AG04450 (cell line): ENCODE measurements around the gene VWA5B2. TPM values are rescaled to one million over a fixed set of nuclear protein-coding genes. Genes with fewer than 3 reads are reported as not detected.

Source experiments
- CTCF ChIA-PET: fragments of 300-600, 350-600 bp; formaldehyde crosslinking; extraction: SDS; loops from one replicate; lab custom pipeline; 2022; ENCODE audit warnings: antibody characterized with exemption, inconsistent platforms; lab: Charles Lee
- POLR2A ChIA-PET: fragments of 350-600 bp; formaldehyde crosslinking; extraction: SDS; loops from one replicate; lab custom pipeline; 2021; ENCODE audit warnings: antibody characterized with exemption, inconsistent platforms; lab: Yijun Ruan, JAX
- DNase-seq: peaks from one replicate; pipeline ENCODE4 v3.0.0-alpha.2; 2011; ENCODE audit warnings: low read depth, low spot score
- H3K27ac ChIP-seq: one replicate; pipeline ENCODE4 v1.5.1; 2012; ENCODE audit warnings: low read depth, low read length, control low read depth
- H3K27me3 ChIP-seq: one replicate; pipeline ENCODE4 v1.6.0; 2012; ENCODE audit warnings: low read length; ENCODE audit not compliant: control insufficient read depth, insufficient read depth
- H3K4me3 ChIP-seq: 2 replicates; pipeline ENCODE4 v1.5.1; 2011; ENCODE audit warnings: mild to moderate bottlenecking, low read depth, low read length, control low read depth
- H3K9me3 ChIP-seq: 2 replicates; pipeline ENCODE4 v1.5.1; 2012; ENCODE audit warnings: low read length; ENCODE audit not compliant: control insufficient read depth, insufficient read depth
- polyA plus RNA-seq: library from polyadenylated mRNA; depleted of rRNA; stranded (reverse); fragments of >200 nt; gene quantifications from 2 replicates; pipeline ENCODE4 v1.2.3, GENCODE V29; 2011
- TF ChIP-seq, protein P1 (sequence below): IDR thresholded peaks from 2 replicates; pipeline ENCODE4 v1.5.1; 2011; ENCODE audit warnings: low read depth, low read length, control low read depth, inconsistent platforms

VWA5B2 gene
- polyA plus RNA-seq, 1 experiment: not detected

DNA sequence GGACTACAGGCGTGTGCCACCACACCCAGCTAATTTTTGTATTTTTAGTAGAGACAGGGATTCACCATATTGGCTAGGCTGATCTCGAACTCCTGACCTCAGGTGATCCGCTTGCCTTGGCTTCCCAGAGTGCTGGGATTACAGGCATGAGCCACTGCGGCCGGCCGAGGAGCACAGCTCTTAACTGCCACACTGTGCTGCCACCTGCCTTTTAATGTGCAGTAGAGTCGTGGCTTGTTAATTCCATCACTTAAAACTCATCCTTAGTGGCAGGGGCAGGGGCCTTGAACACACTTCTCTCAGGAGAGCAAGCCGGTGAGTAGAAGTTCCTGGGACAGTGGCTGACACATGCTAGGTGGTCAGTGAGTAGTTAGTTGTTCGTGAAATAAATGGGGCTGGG, 30.9 kb upstream of the VWA5B2 start:
- no peaks in the 10 kb centered on the region for H3K27me3 ChIP-seq
- ChIA-PET CTCF (interaction anchor here (1.3 kb wide), 1 partner anchor 29 kb away, joined by 5 read pairs; no protein-coding TSS in a partner anchor), POLR2A (interaction anchor here (0.7 kb wide), 2 partner anchors 30 to 244 kb away, joined by 7 read pairs; no protein-coding TSS in a partner anchor)
- no peaks in the 10 kb centered on the region for H3K9me3 ChIP-seq
- no peak for DNase-seq
- no peak overlapping the region for H3K27ac ChIP-seq
- no peak overlapping the region for H3K4me3 ChIP-seq
- TF ChIP-seq, protein P1, sequence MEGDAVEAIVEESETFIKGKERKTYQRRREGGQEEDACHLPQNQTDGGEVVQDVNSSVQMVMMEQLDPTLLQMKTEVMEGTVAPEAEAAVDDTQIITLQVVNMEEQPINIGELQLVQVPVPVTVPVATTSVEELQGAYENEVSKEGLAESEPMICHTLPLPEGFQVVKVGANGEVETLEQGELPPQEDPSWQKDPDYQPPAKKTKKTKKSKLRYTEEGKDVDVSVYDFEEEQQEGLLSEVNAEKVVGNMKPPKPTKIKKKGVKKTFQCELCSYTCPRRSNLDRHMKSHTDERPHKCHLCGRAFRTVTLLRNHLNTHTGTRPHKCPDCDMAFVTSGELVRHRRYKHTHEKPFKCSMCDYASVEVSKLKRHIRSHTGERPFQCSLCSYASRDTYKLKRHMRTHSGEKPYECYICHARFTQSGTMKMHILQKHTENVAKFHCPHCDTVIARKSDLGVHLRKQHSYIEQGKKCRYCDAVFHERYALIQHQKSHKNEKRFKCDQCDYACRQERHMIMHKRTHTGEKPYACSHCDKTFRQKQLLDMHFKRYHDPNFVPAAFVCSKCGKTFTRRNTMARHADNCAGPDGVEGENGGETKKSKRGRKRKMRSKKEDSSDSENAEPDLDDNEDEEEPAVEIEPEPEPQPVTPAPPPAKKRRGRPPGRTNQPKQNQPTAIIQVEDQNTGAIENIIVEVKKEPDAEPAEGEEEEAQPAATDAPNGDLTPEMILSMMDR: no peak

DNA sequence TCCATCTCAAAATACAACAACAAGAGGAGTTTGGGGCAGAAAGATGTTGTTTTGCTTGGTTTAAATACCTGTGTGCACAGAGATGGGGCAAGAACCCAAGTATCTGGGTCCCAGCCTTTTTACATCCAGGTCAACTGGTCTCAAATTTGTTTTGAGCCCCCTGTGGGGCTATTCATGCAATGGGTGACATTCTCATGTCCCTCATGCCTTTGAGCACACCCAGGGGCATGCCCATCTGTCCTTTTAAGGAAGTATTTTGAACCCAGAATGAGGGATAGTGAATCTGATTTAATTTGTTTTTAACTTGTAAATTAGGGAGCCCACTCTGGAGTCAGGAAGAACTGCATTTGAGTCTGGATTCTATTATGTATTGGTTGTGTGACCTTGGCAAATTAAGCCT, 28.6 kb upstream of the VWA5B2 start:
- Histone ChIP-seq H3K27ac (no peak overlapping the region), H3K4me3 (no peak overlapping the region), H3K27me3 (peaks cover 2% of the 10 kb centered on the region), H3K9me3 (no peaks in the 10 kb centered on the region)
- DNase-seq: no peak
- ChIA-PET POLR2A (no interaction called here), CTCF (no interaction called here)
- TF ChIP-seq, protein P1: no peak

DNA sequence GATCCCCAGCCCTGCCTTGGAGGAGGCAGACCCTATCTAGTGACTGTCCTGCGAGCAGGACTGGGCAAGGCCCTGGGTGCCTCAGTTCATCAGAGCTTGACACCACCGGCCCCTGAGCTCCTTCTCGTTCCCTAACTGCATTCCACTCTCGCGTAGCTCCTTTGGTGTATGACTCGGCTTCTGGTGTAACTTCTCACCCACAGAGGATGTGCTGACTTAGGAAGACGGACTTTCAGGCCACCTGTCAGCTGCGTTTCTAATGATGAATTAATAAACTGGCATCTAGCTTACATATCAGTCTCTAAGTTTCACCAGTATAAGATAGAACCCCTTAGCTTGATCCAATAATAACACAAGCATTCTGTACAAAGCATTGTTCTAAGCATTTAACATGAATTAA, 25.9 kb upstream of the VWA5B2 start:
- no peaks in the 10 kb centered on the region for H3K9me3 ChIP-seq
- peaks cover 10% of the 10 kb centered on the region for H3K27me3 ChIP-seq
- ChIA-PET POLR2A (no interaction called here), CTCF (interaction anchor here (2.0 kb wide), 1 partner anchor 25 kb away, joined by 7 read pairs; no protein-coding TSS in a partner anchor)
- TF ChIP-seq, protein P1: no peak
- no peak overlapping the region for H3K4me3 ChIP-seq
- no peak overlapping the region for H3K27ac ChIP-seq
- no peak for DNase-seq

DNA sequence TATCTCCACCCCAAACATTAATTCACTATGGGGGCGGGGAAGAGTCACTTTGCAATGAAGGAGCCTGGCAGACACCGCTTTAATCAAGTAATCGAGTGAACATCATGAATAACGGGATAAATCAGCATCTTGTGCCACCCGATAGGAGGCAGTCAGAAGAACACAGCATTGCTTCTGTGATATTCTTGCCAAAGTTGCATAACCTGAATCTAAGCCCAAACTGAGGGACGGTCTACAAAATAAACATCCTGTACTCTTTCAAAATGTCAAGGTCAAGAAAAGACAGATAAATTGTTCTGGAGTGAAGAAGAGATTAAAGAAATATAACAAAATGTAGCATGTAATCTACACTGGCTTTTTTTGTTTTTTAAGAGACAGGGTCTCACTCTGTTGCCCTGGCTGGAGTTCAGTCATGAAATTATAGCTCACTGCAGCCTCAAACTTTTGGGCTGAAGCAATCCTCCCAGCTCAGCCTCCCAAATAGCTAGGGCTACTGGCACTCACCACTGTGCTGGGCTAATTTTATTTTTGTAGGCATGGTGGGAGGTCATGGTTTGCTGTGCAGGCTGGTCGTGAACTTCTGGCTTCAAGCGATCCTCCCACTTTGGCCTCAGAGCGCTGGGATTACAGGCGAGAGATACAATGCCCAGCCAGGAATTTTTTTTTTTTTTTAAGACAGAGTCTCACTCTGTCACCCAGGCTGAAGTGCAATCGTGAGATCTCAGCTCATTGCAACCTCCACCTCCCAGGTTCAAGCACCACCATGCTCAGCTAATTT, 20.1 kb upstream of the VWA5B2 start:
- Histone ChIP-seq H3K27me3 (peaks cover 13% of the 10 kb centered on the region), H3K9me3 (no peaks in the 10 kb centered on the region), H3K4me3 (no peak overlapping the region), H3K27ac (no peak overlapping the region)
- TF ChIP-seq, protein P1: no peak
- CTCF ChIA-PET: no interaction called here
- DNase-seq: no peak
- POLR2A ChIA-PET: no interaction called here

DNA sequence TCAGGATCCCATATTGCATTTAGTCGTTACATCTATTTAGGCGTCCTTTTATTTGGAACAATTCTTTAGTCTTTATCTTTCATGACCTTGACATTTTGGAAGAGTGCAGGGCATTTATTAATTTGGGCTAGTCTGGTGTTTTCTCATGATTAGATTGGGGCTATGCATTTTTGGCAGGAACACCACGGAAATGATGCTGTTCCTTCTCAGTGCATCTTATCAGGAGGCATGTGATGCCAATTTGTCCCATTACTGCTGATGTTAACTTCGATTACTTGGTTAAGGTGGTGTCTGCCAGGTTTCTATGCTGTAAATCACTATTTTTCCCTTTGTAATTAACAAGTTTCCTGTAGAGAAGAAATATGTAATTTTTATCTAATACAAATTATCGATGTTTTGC, 18.1 kb upstream of the VWA5B2 start:
- ChIA-PET CTCF (interaction anchor here (0.8 kb wide), 1 partner anchor 17 kb away, joined by 4 read pairs; no protein-coding TSS in a partner anchor), POLR2A (interaction anchor here (0.7 kb wide), 1 partner anchor 39 kb away, joined by 4 read pairs; no protein-coding TSS in a partner anchor)
- no peak overlapping the region for H3K4me3 ChIP-seq
- peaks cover 15% of the 10 kb centered on the region for H3K27me3 ChIP-seq
- TF ChIP-seq, protein P1: no peak
- H3K27ac ChIP-seq: no peak overlapping the region
- no peak for DNase-seq
- no peaks in the 10 kb centered on the region for H3K9me3 ChIP-seq
